Neural progenitor cell (in vitro differentiated cells): ENCODE results near the gene VPS26B. TPM values are rescaled to one million over a fixed set of nuclear protein-coding genes. Genes with fewer than 3 reads are reported as not detected.

Source experiments
- DNase-seq: peaks from one replicate; pipeline ENCODE4 v3.0.0-alpha.2; 2016; ENCODE audit warnings: low spot score
- H2AFZ ChIP-seq: fragments of 200-600 bp; sonication (generic); replicated peaks from 2 replicates; pipeline ENCODE4 v1.6.1; 2016; ENCODE audit warnings: antibody characterized with exemption
- H3F3A ChIP-seq: fragments of 200-600 bp; sonication (generic); 2 replicates; pipeline ENCODE4 v1.6.1; 2016; ENCODE audit warnings: antibody characterized with exemption, low read depth
- H3K27ac ChIP-seq: fragments of 200-600 bp; sonication (generic); 2 replicates; pipeline ENCODE4 v1.5.1; 2016; ENCODE audit warnings: mild to moderate bottlenecking
- H3K27me3 ChIP-seq: fragments of 200-600 bp; sonication (generic); 2 replicates; pipeline ENCODE4 v1.6.1; 2016; ENCODE audit warnings: mild to moderate bottlenecking, moderate library complexity
- H3K36me3 ChIP-seq: fragments of 200-600 bp; sonication (generic); 2 replicates; pipeline ENCODE4 v1.5.1; 2016
- H3K4me1 ChIP-seq: fragments of 200-600 bp; sonication (generic); 2 replicates; pipeline ENCODE4 v1.6.1; 2016; ENCODE audit warnings: mixed run types
- H3K4me2 ChIP-seq: fragments of 200-600 bp; sonication (generic); 2 replicates; pipeline ENCODE4 v1.6.1; 2016
- H3K4me3 ChIP-seq: fragments of 200-600 bp; sonication (generic); 2 replicates; pipeline ENCODE4 v1.5.1; 2016
- H3K79me2 ChIP-seq: fragments of 200-600 bp; sonication (generic); 2 replicates; pipeline ENCODE4 v1.6.1; 2016; ENCODE audit warnings: low read depth
- H3K9ac ChIP-seq: fragments of 200-600 bp; sonication (generic); 2 replicates; pipeline ENCODE4 v1.6.1; 2016
- H3K9me3 ChIP-seq: fragments of 200-600 bp; sonication (generic); 2 replicates; pipeline ENCODE4 v1.5.1; 2016; ENCODE audit warnings: low read depth
- H4K20me1 ChIP-seq: fragments of 200-600 bp; sonication (generic); 2 replicates; pipeline ENCODE4 v1.6.1; 2016; ENCODE audit warnings: low read depth
- H3K27ac Mint-ChIP-seq: 3 replicates; pipeline ENCODE4 v1.8.0; 2021; ENCODE audit warnings: mixed read lengths
- H3K27me3 Mint-ChIP-seq: 2 replicates; pipeline ENCODE4 v1.8.0; 2022; ENCODE audit warnings: low read depth, mild to moderate bottlenecking, inconsistent platforms, moderate library complexity, mixed read lengths; ENCODE audit not compliant: insufficient read depth
- H3K36me3 Mint-ChIP-seq: 3 replicates; pipeline ENCODE4 v1.8.0; 2021; ENCODE audit warnings: mixed read lengths
- H3K4me1 Mint-ChIP-seq: 3 replicates; pipeline ENCODE4 v1.8.0; 2021; ENCODE audit warnings: mixed read lengths
- H3K4me3 Mint-ChIP-seq: 3 replicates; pipeline ENCODE4 v1.8.0; 2021; ENCODE audit warnings: mild to moderate bottlenecking, moderate library complexity, mixed read lengths
- H3K9me3 Mint-ChIP-seq: 3 replicates; pipeline ENCODE4 v1.8.0; 2020; ENCODE audit warnings: mixed read lengths
- CTCF ChIP-seq: fragments of 200-600 bp; sonication (generic); IDR thresholded peaks from 2 replicates; pipeline ENCODE4 v1.5.1; 2017; ENCODE audit warnings: antibody characterized with exemption, mild to moderate bottlenecking
- EZH2 ChIP-seq: fragments of 200-600 bp; sonication (generic); IDR thresholded peaks from 2 replicates; pipeline ENCODE4 v1.6.1; 2017; ENCODE audit warnings: antibody characterized with exemption, mild to moderate bottlenecking, moderate library complexity
- EZH2phosphoT487 ChIP-seq: fragments of 200-600 bp; sonication (generic); IDR thresholded peaks from 2 replicates; pipeline ENCODE4 v1.6.1; 2017; ENCODE audit warnings: antibody characterized with exemption
- total RNA-seq: library from RNA; depleted of rRNA; stranded (reverse); fragments of >200 nt; gene quantifications from 2 replicates; pipeline ENCODE4 v1.2.3, GENCODE V29; 2015; ENCODE audit warnings: low replicate concordance

VPS26B gene
- total RNA-seq, 1 donor from 2014 or later: 17.6 TPM

- H3K36me3 Mint-ChIP-seq: peaks cover 6% of the 10 kb centered on the region
- H3K27ac ChIP-seq: no peak overlapping the region
- no peaks in the 10 kb centered on the region for H3K27me3 Mint-ChIP-seq
- no peaks in the 10 kb centered on the region for H3K9me3 Mint-ChIP-seq
- peaks cover 18% of the 10 kb centered on the region for H3K4me1 Mint-ChIP-seq
- no peaks in the 10 kb centered on the region for H3K36me3 ChIP-seq
- peaks cover 6% of the 10 kb centered on the region for H3K4me1 ChIP-seq
- H3K4me2 ChIP-seq: no peak overlapping the region
- H4K20me1 ChIP-seq: no peaks in the 10 kb centered on the region
- no peak overlapping the region for H3K4me3 Mint-ChIP-seq
- H3K79me2 ChIP-seq: no peaks in the 10 kb centered on the region
- H3K4me3 ChIP-seq: no peak overlapping the region
- peaks cover 3% of the 10 kb centered on the region for H3K27me3 ChIP-seq
- no peak overlapping the region for H3K27ac Mint-ChIP-seq
- no peaks in the 10 kb centered on the region for H3K9me3 ChIP-seq
- DNase-seq: no peak
- H3F3A ChIP-seq: no peaks in the 10 kb centered on the region
- TF ChIP-seq EZH2 (no peak), CTCF (no peak), EZH2phosphoT487 (no peak)
- no peak overlapping the region for H2AFZ ChIP-seq
- no peak overlapping the region for H3K9ac ChIP-seq
These were observed 40.7 kb downstream of the VPS26B start for GRCh38 chr11:134264966-134265764.

GRCh38 chr11:134266440-134266839, 42.0 kb downstream of the VPS26B start:
- Histone ChIP-seq H3K9me3 (no peaks in the 10 kb centered on the region), H3F3A (no peaks in the 10 kb centered on the region), H2AFZ (no peak overlapping the region), H3K4me1 (peaks cover 6% of the 10 kb centered on the region), H3K9ac (no peak overlapping the region), H3K36me3 (no peaks in the 10 kb centered on the region), H3K4me3 (no peak overlapping the region), H3K4me2 (no peak overlapping the region), H3K79me2 (no peaks in the 10 kb centered on the region), H3K27ac (no peak overlapping the region), H4K20me1 (no peaks in the 10 kb centered on the region), H3K27me3 (peaks cover 16% of the 10 kb centered on the region)
- no peak for TF ChIP-seq CTCF
- no peak for TF ChIP-seq EZH2phosphoT487
- TF ChIP-seq EZH2: no peak
- no peak overlapping the region for H3K4me3 Mint-ChIP-seq
- peaks cover 7% of the 10 kb centered on the region for H3K27me3 Mint-ChIP-seq
- no peak overlapping the region for H3K27ac Mint-ChIP-seq
- H3K4me1 Mint-ChIP-seq: peaks cover 18% of the 10 kb centered on the region
- DNase-seq: no peak
- peaks cover 6% of the 10 kb centered on the region for H3K36me3 Mint-ChIP-seq
- no peaks in the 10 kb centered on the region for H3K9me3 Mint-ChIP-seq

- Histone ChIP-seq H3K36me3 (no peaks in the 10 kb centered on the region), H3K79me2 (no peaks in the 10 kb centered on the region), H3K4me2 (no peak overlapping the region), H3K4me3 (no peak overlapping the region), H3K27me3 (peaks cover 20% of the 10 kb centered on the region), H3K9ac (no peak overlapping the region), H3K27ac (no peak overlapping the region), H4K20me1 (no peaks in the 10 kb centered on the region), H3K9me3 (no peaks in the 10 kb centered on the region), H3F3A (no peaks in the 10 kb centered on the region), H2AFZ (no peak overlapping the region), H3K4me1 (peaks cover 6% of the 10 kb centered on the region)
- H3K4me1 Mint-ChIP-seq: peaks cover 20% of the 10 kb centered on the region
- no peak for DNase-seq
- no peak overlapping the region for H3K4me3 Mint-ChIP-seq
- H3K36me3 Mint-ChIP-seq: peaks cover 6% of the 10 kb centered on the region
- H3K27ac Mint-ChIP-seq: no peak overlapping the region
- no peak for TF ChIP-seq EZH2
- no peak for TF ChIP-seq CTCF
- no peak for TF ChIP-seq EZH2phosphoT487
- H3K27me3 Mint-ChIP-seq: peaks cover 7% of the 10 kb centered on the region
- no peaks in the 10 kb centered on the region for H3K9me3 Mint-ChIP-seq
These were observed 42.4 kb downstream of the VPS26B start for GRCh38 chr11:134266841-134267251.
